Kidney (tissue), 14 donors: Measurements from ENCODE around the gene UBE3C. TPM values are rescaled to one million over a fixed set of nuclear protein-coding genes. Genes with fewer than 3 reads are reported as not detected.

ENCODE experiments used
- DNase-seq, 5 donors: peaks; one replicate each; pipeline ENCODE4 v3.0.0-alpha.2; 2013 to 2020
- FAIRE-seq: peaks from 2 replicates; lab custom pipeline; 2012; peaks lifted over from hg19 to GRCh38; lab: Jason Lieb, UNC
- H3K27ac ChIP-seq, 2 donors: one replicate each; pipeline ENCODE4 v1.7.0; 2013; ENCODE audit warnings: low read depth in 2 of 2, low read length in 2 of 2, inconsistent platforms in 1 of 2
- H3K27me3 ChIP-seq: one replicate; pipeline ENCODE4 v1.7.1; 2013; ENCODE audit warnings: low read length, inconsistent platforms; ENCODE audit not compliant: control insufficient read depth, insufficient read depth
- H3K36me3 ChIP-seq, 3 donors: one replicate each; pipeline versions ENCODE4 v1.7.0 to v1.7.1; 2013; ENCODE audit warnings: low read length in 3 of 3, control low read depth in 1 of 3, inconsistent platforms in 1 of 3; ENCODE audit not compliant: insufficient read depth in 3 of 3, control insufficient read depth in 2 of 3
- H3K4me1 ChIP-seq, 3 donors: one replicate each; pipeline versions ENCODE4 v1.7.0 to v1.7.1; 2013; ENCODE audit warnings: low read length in 3 of 3, inconsistent platforms in 1 of 3, low read depth in 1 of 3; ENCODE audit not compliant: control insufficient read depth in 2 of 3, insufficient read depth in 2 of 3
- H3K4me3 ChIP-seq, 3 donors: one replicate each; pipeline versions ENCODE4 v1.7.0 to v1.8.1; 2013; ENCODE audit warnings: low read length in 3 of 3, control low read depth in 1 of 3, inconsistent platforms in 1 of 3
- H3K9ac ChIP-seq, 3 donors: one replicate each; pipeline versions ENCODE4 v1.7.0 to v1.7.1; 2013; ENCODE audit warnings: low read length in 3 of 3, control low read depth in 1 of 3, inconsistent platforms in 1 of 3
- H3K9me3 ChIP-seq, 3 donors: one replicate each; pipeline versions ENCODE4 v1.7.0 to v1.7.1; 2013; ENCODE audit warnings: low read length in 3 of 3, control low read depth in 1 of 3, inconsistent platforms in 1 of 3; ENCODE audit not compliant: control insufficient read depth in 2 of 3, insufficient read depth in 1 of 3
- intact Hi-C: fragments of 100-400 bp; cut with DNase I; formaldehyde crosslinking; loops from one replicate; pipeline ENCODE4 v1.11.1; 2022
- polyA plus RNA-seq: library from polyadenylated mRNA; stranded (reverse); fragments of 350-450 nt; fragmentation: Illumina TruSeq; extraction: RNeasy Lipid Tissue Mini Kit (QIAGEN cat#74804); gene quantifications from one replicate; pipeline ENCODE4 v1.2.3, GENCODE V29; 2014; ENCODE audit warnings: low read depth, low replicate concordance; ENCODE audit not compliant: insufficient read depth
- total RNA-seq: library from RNA; stranded (reverse); fragmentation: NEBNext Ultra II Directional; extraction: Animal tissue kit (Norgen Biotek cat#: 25700); gene quantifications from one replicate; pipeline ENCODE4 v1.2.1, GENCODE V29; 2021
- TF ChIP-seq, protein P1 (sequence below): IDR thresholded peaks from 3 replicates; pipeline ENCODE4 v1.5.1; 2012; ENCODE audit warnings: mild to moderate bottlenecking, moderate library complexity, borderline replicate concordance; ENCODE audit not compliant: insufficient read depth; ENCODE audit errors: extremely low read depth
- donor health status: control.
- donor health status: control.
- donor health status: control.
- donor health status: control.
- donor health status: control.
- donor health status: DM: yes; HTN: yes; CAD: no.
- donor health status: Normal renal cell carcinoma (clear cell type).

UBE3C gene
- total and polyA plus RNA-seq, 2 donors from 2014 or later = 20.9 to 58.5 TPM

DNA sequence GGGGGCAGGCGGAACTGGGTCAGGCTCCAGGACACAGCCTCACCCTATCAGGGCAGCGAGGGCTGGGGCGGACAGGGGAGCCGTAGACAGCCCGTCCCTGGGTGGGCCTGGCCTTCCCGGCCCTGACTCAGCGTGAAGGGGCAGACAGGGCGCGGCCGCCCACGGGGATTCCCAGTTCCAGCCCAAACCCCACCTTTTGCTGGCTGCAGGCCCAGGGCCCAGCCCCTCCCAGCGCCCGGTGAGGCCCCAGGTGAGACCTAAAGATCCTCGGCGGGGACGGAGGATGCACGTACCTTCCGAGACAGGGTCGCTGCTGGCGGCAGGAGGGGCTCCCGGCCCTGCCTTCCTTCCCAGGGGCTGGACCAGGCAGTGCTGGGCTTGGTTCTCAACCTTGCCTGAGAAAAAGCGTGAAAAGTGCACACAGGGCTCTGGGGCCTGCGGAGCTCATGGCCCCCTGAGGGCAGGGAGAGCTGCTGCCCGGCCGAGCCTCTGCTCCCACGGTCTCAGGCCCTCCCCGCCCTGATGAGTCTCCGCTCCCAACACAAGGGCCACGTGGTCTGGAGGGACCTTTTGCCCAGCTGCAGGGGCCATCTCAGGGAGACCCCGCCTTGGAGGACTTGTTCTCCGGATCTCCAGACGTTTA, 154.2 kb downstream of the UBE3C start:
- no peaks in the 10 kb centered on the region for H3K36me3 ChIP-seq
- FAIRE-seq (no peak), DNase-seq (no peak)
- intact Hi-C loops = no loop called here
- H3K4me1 ChIP-seq = no peaks in the 10 kb centered on the region
- H3K9ac ChIP-seq = no peak overlapping the region
- no peak overlapping the region for H3K4me3 ChIP-seq
- H3K27me3 ChIP-seq = no peaks in the 10 kb centered on the region
- no peak overlapping the region for H3K27ac ChIP-seq
- no peaks in the 10 kb centered on the region for H3K9me3 ChIP-seq
- TF ChIP-seq, protein P1, sequence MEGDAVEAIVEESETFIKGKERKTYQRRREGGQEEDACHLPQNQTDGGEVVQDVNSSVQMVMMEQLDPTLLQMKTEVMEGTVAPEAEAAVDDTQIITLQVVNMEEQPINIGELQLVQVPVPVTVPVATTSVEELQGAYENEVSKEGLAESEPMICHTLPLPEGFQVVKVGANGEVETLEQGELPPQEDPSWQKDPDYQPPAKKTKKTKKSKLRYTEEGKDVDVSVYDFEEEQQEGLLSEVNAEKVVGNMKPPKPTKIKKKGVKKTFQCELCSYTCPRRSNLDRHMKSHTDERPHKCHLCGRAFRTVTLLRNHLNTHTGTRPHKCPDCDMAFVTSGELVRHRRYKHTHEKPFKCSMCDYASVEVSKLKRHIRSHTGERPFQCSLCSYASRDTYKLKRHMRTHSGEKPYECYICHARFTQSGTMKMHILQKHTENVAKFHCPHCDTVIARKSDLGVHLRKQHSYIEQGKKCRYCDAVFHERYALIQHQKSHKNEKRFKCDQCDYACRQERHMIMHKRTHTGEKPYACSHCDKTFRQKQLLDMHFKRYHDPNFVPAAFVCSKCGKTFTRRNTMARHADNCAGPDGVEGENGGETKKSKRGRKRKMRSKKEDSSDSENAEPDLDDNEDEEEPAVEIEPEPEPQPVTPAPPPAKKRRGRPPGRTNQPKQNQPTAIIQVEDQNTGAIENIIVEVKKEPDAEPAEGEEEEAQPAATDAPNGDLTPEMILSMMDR = no peak

DNA sequence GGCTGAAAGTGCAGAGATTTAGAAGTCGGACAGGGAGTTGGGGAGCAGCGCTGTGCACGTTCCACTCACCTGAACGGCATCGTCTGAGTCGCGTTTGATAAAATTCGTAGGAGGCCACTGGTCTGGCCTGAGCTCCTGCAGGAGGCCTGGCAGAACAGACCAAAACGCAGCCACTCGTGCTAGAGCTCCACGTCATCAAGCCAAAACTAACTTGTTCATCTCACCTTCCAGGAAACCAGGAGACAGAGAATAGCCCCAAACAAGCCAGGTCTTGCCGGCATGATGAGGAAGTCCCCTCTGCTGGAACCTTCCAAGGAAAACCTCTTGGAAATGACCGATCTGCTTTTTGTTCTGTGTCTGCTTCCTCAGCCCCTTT, 154.7 kb downstream of the UBE3C start:
- TF ChIP-seq, protein P1 = no peak
- Histone ChIP-seq H3K9me3 (no peaks in the 10 kb centered on the region), H3K27ac (no peak overlapping the region), H3K9ac (no peak overlapping the region), H3K4me1 (no peaks in the 10 kb centered on the region), H3K27me3 (no peaks in the 10 kb centered on the region), H3K36me3 (no peaks in the 10 kb centered on the region), H3K4me3 (no peak overlapping the region)
- intact Hi-C loops = no loop called here
- FAIRE-seq (no peak), DNase-seq (no peak)

DNA sequence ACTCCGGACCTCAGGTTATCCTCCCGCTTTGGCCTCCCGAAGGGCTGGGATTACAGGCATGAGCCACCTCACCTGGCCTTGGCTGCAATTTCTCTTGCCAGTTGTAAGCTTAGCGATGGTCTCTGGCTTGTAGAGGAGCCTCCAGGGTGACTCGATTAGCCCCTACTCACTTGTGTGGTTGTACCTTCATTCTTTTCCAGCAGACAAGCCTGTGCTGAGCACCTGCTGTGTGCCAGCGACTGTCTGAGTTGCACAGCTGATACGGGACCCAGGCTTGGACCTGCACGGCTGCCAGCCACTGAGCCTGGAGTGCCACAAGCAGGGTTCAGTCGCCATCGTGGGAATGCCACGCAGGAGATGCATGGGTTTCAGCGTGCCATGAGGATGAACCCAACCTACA, 156.0 kb downstream of the UBE3C start:
- no peak for DNase-seq
- Histone ChIP-seq H3K4me1 (peaks cover 0 to 3% (median 0%) of the 10 kb centered on the region in 3 donors), H3K36me3 (no peaks in the 10 kb centered on the region), H3K27me3 (no peaks in the 10 kb centered on the region), H3K27ac (no peak overlapping the region), H3K4me3 (no peak overlapping the region), H3K9me3 (no peaks in the 10 kb centered on the region), H3K9ac (no peak overlapping the region)
- intact Hi-C loops = no loop called here
- TF ChIP-seq, protein P1 = no peak
- no peak for FAIRE-seq

DNA sequence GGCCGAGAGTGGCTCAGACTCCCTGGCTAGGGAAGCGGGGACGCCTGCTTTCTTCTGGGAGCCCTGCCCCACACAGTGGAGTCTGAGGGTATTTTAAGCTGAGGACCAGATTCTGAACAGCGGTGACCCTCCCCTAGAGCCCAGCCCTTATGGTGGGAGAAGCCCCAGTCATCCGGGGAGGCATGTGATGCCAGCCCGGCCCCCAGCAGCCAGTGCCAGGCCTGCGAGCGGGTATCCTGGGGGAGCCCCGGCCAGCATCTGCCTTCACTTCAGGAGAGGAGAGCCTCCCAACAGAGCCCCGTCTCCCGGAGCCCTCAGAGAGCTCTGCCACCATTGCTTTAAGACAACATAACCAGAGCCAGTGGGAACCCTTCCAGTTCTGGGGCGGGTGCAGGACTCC, 156.6 kb downstream of the UBE3C start:
- intact Hi-C loops = no loop called here
- DNase-seq = no peak
- TF ChIP-seq, protein P1 = no peak
- H3K9ac ChIP-seq = no peak overlapping the region
- H3K4me1 ChIP-seq = peaks cover 0 to 3% (median 0%) of the 10 kb centered on the region in 3 donors
- H3K36me3 ChIP-seq = no peaks in the 10 kb centered on the region
- no peak overlapping the region for H3K4me3 ChIP-seq
- FAIRE-seq = no peak
- no peaks in the 10 kb centered on the region for H3K9me3 ChIP-seq
- H3K27me3 ChIP-seq = no peaks in the 10 kb centered on the region
- H3K27ac ChIP-seq = no peak overlapping the region
